CD14-positive monocyte (primary cell): ENCODE measurements around the gene VTI1A. TPM values are rescaled to one million over a fixed set of nuclear protein-coding genes. Genes with fewer than 3 reads are reported as not detected.

Experiments used
- DNase-seq, 3 donors: peaks; one replicate each; pipeline ENCODE4 v3.0.0-alpha.2; 2011 to 2022
- H2AFZ ChIP-seq: 2 replicates; pipeline ENCODE4 v1.6.0; 2012; ENCODE audit warnings: mild to moderate bottlenecking, low read depth, low read length, inconsistent platforms; ENCODE audit not compliant: insufficient read depth, poor library complexity, severe bottlenecking
- H3K27ac ChIP-seq, 2 donors: 1 replicate in 1 of 2; 2 replicates in 1 of 2; pipeline ENCODE4 v1.5.1; 2012 to 2013; ENCODE audit warnings: low read length in 2 of 2, control low read depth in 1 of 2, inconsistent platforms in 1 of 2, low read depth in 1 of 2, mild to moderate bottlenecking in 1 of 2
- H3K27me3 ChIP-seq, 2 donors: one replicate each; pipeline versions ENCODE4 v1.6.0 to v1.6.1; 2011 to 2013; ENCODE audit warnings: low read length in 2 of 2; ENCODE audit not compliant: control insufficient read depth in 2 of 2, insufficient read depth in 2 of 2
- H3K36me3 ChIP-seq, 2 donors: replicated peaks in 1 of 2; 1 replicate in 1 of 2; 2 replicates in 1 of 2; pipeline versions ENCODE4 v1.5.1 to v1.6.1; 2012 to 2013; ENCODE audit warnings: low read length in 2 of 2, control low read depth in 1 of 2, inconsistent platforms in 1 of 2, mild to moderate bottlenecking in 1 of 2; ENCODE audit not compliant: insufficient read depth in 2 of 2, control insufficient read depth in 1 of 2
- H3K4me1 ChIP-seq, 2 donors: 1 replicate in 1 of 2; 2 replicates in 1 of 2; pipeline versions ENCODE4 v1.5.1 to v1.6.1; 2012 to 2013; ENCODE audit warnings: low read length in 2 of 2, control low read depth in 1 of 2, inconsistent platforms in 1 of 2, mild to moderate bottlenecking in 1 of 2, moderate library complexity in 1 of 2; ENCODE audit not compliant: insufficient read depth in 2 of 2, control insufficient read depth in 1 of 2
- H3K4me2 ChIP-seq: replicated peaks from 2 replicates; pipeline ENCODE3; 2012; ENCODE audit warnings: low read length, moderate library complexity, mild to moderate bottlenecking; ENCODE audit not compliant: poor library complexity, severe bottlenecking; ENCODE audit errors: extremely low read depth
- H3K4me3 ChIP-seq, 3 experiments: fragments of 200-600 bp in 1 of 3; sonication (generic) in 1 of 3; replicated peaks in 1 of 3; 1 replicate in 2 of 3; 2 replicates in 1 of 3; pipeline ENCODE4 v1.5.1; 2011 to 2013; ENCODE audit warnings: low read length in 3 of 3, mild to moderate bottlenecking in 3 of 3, control low read depth in 2 of 3, low read depth in 2 of 3, inconsistent platforms in 1 of 3, moderate library complexity in 1 of 3
- H3K79me2 ChIP-seq: 2 replicates; pipeline ENCODE4 v1.6.0; 2012; ENCODE audit warnings: mild to moderate bottlenecking, control low read depth, inconsistent platforms, low read length, moderate library complexity; ENCODE audit not compliant: insufficient read depth
- H3K9ac ChIP-seq: 2 replicates; pipeline ENCODE4 v1.6.0; 2017; ENCODE audit warnings: low read length, mild to moderate bottlenecking; ENCODE audit not compliant: insufficient read depth, poor library complexity, severe bottlenecking
- H3K9me3 ChIP-seq, 2 donors: replicated peaks in 1 of 2; 1 replicate in 1 of 2; 2 replicates in 1 of 2; pipeline versions ENCODE4 v1.5.1 to v1.6.1; 2012 to 2013; ENCODE audit warnings: low read length in 2 of 2, control low read depth in 1 of 2; ENCODE audit not compliant: control insufficient read depth in 1 of 2, insufficient read depth in 1 of 2
- H4K20me1 ChIP-seq: 2 replicates; pipeline ENCODE4 v1.6.0; 2012; ENCODE audit warnings: mild to moderate bottlenecking, low read length, control low read depth, moderate library complexity; ENCODE audit not compliant: insufficient read depth
- H3K27ac Mint-ChIP-seq, 7 donors: one replicate each; pipeline ENCODE4 v1.8.0; 2020; ENCODE audit warnings: mild to moderate bottlenecking in 7 of 7, mixed read lengths in 7 of 7, moderate library complexity in 6 of 7, inconsistent platforms in 2 of 7
- H3K27me3 Mint-ChIP-seq, 3 donors: one replicate each; pipeline ENCODE4 v1.8.0; 2021 to 2022; ENCODE audit warnings: low read depth in 3 of 3, mild to moderate bottlenecking in 3 of 3, mixed read lengths in 3 of 3, moderate library complexity in 3 of 3, inconsistent platforms in 1 of 3
- H3K36me3 Mint-ChIP-seq, 2 donors: one replicate each; pipeline ENCODE4 v1.8.0; 2020; ENCODE audit warnings: mixed read lengths in 2 of 2, inconsistent platforms in 1 of 2, mild to moderate bottlenecking in 1 of 2
- H3K4me1 Mint-ChIP-seq: one replicate; pipeline ENCODE4 v1.8.0; 2020; ENCODE audit warnings: mild to moderate bottlenecking, mixed read lengths
- H3K4me3 Mint-ChIP-seq, 2 donors: one replicate each; pipeline ENCODE4 v1.8.0; 2020; ENCODE audit warnings: mild to moderate bottlenecking in 2 of 2, mixed read lengths in 2 of 2, moderate library complexity in 1 of 2
- H3K9me3 Mint-ChIP-seq, 7 donors: one replicate each; pipeline ENCODE4 v1.8.0; 2020 to 2022; ENCODE audit warnings: mixed read lengths in 7 of 7, mild to moderate bottlenecking in 6 of 7, moderate library complexity in 6 of 7, inconsistent platforms in 2 of 7
- CTCF ChIP-seq: fragments of 200-600 bp; IDR thresholded peaks from one replicate; pipeline ENCODE4 v1.8.0; 2022; ENCODE audit warnings: antibody characterized with exemption, mild to moderate bottlenecking
- WGBS: methylation state at CpG from one replicate; pipeline ENCODE4 v1.1.5; 2013; ENCODE audit warnings: missing lambda C conversion rate; ENCODE audit not compliant: insufficient coverage; 5-methylcytosine and 5-hydroxymethylcytosine counted together
- intact Hi-C, 2 donors: fragments of 100-400 bp; cut with micrococcal nuclease; formaldehyde crosslinking; loops; one replicate each; pipeline versions ENCODE4 v1.15.0 to v1.15.1; 2023
- polyA plus RNA-seq, 3 donors: library from polyadenylated mRNA; depleted of rRNA in 1 of 3; unstranded in 2 of 3; stranded (reverse) in 1 of 3; fragments of 300-500 nt in 2 of 3; fragments of >200 nt in 1 of 3; fragmentation: Illumina TruSeq in 2 of 3; gene quantifications; 1 replicate in 2 of 3; 2 replicates in 1 of 3; pipeline ENCODE4 v1.2.3, GENCODE V29; 2012 to 2021

Gene VTI1A
- polyA plus RNA-seq, 3 donors: 23.6 to 25.4 (median 24.1) TPM

GRCh38 chr10:112793202-112793921 is 346.3 kb downstream of the VTI1A start:
- no peaks in the 10 kb centered on the region for H3K27me3 ChIP-seq
- Mint-ChIP-seq H3K27ac (no peak overlapping the region), H3K4me3 (no peak overlapping the region), H3K4me1 (no peaks in the 10 kb centered on the region), H3K27me3 (peaks cover 0 to 3% (median 0%) of the 10 kb centered on the region in 3 donors), H3K9me3 (peaks cover 0 to 13% (median 11%) of the 10 kb centered on the region in 7 donors), H3K36me3 (peaks cover 10 to 24% of the 10 kb centered on the region in 2 donors)
- WGBS: 76% methylated on average over 5 of the region's 8 CpGs
- no peak for DNase-seq
- H2AFZ ChIP-seq: no peak overlapping the region
- no peak for TF ChIP-seq CTCF
- no peaks in the 10 kb centered on the region for H3K36me3 ChIP-seq
- no peak overlapping the region for H3K9ac ChIP-seq
- no peak overlapping the region for H3K4me2 ChIP-seq
- no peaks in the 10 kb centered on the region for H3K4me1 ChIP-seq
- H4K20me1 ChIP-seq: no peaks in the 10 kb centered on the region
- H3K4me3 ChIP-seq: no peak overlapping the region
- H3K9me3 ChIP-seq: no peaks in the 10 kb centered on the region
- no peaks in the 10 kb centered on the region for H3K79me2 ChIP-seq
- intact Hi-C loops: no loop called here
- H3K27ac ChIP-seq: no peak overlapping the region

GRCh38 chr10:112794201-112794600 is 347.2 kb downstream of the VTI1A start:
- Histone ChIP-seq H3K4me2 (no peak overlapping the region), H3K9ac (no peak overlapping the region), H3K79me2 (no peaks in the 10 kb centered on the region), H4K20me1 (no peaks in the 10 kb centered on the region), H3K4me3 (no peak overlapping the region), H3K27me3 (no peaks in the 10 kb centered on the region), H2AFZ (no peak overlapping the region), H3K9me3 (no peaks in the 10 kb centered on the region), H3K4me1 (no peaks in the 10 kb centered on the region), H3K27ac (no peak overlapping the region), H3K36me3 (no peaks in the 10 kb centered on the region)
- Mint-ChIP-seq H3K36me3 (peaks cover 14 to 24% of the 10 kb centered on the region in 2 donors), H3K27me3 (peaks cover 0 to 3% (median 2%) of the 10 kb centered on the region in 3 donors), H3K9me3 (peaks cover 0 to 11% (median 8%) of the 10 kb centered on the region in 7 donors), H3K27ac (no peak overlapping the region), H3K4me1 (no peaks in the 10 kb centered on the region), H3K4me3 (no peak overlapping the region)
- no peak for TF ChIP-seq CTCF
- no peak for DNase-seq
- intact Hi-C loops: no loop called here
- 100% methylated on average over 1 of the region's 4 CpGs for WGBS
